Liver (tissue), 9 donors: Measurements from ENCODE around the gene RNF175. TPM values are rescaled to one million over a fixed set of nuclear protein-coding genes. Genes with fewer than 3 reads are reported as not detected.

Experiments used
- DNase-seq: peaks from one replicate; pipeline ENCODE4 v3.0.0-alpha.2; 2017; ENCODE audit warnings: low spot score
- H3K27ac ChIP-seq, 2 donors: one replicate each; pipeline ENCODE4 v1.7.0; 2013; ENCODE audit warnings: inconsistent platforms in 2 of 2, low read length in 2 of 2, control low read depth in 1 of 2, low read depth in 1 of 2, mild to moderate bottlenecking in 1 of 2
- H3K27me3 ChIP-seq, 4 donors: one replicate each; pipeline versions ENCODE4 v1.6.1 to v1.7.0; 2013; ENCODE audit warnings: low read length in 3 of 4, inconsistent platforms in 1 of 4, mild to moderate bottlenecking in 1 of 4, moderate library complexity in 1 of 4; ENCODE audit not compliant: control insufficient read depth in 4 of 4, insufficient read depth in 4 of 4
- H3K36me3 ChIP-seq, 4 donors: one replicate each; pipeline versions ENCODE4 v1.6.1 to v1.7.0; 2013; ENCODE audit warnings: low read length in 3 of 4, mild to moderate bottlenecking in 3 of 4, low read depth in 1 of 4, moderate library complexity in 1 of 4; ENCODE audit not compliant: control insufficient read depth in 4 of 4, insufficient read depth in 3 of 4
- H3K4me1 ChIP-seq, 4 donors: one replicate each; pipeline versions ENCODE4 v1.6.1 to v1.7.0; 2013; ENCODE audit warnings: low read length in 3 of 4, mild to moderate bottlenecking in 3 of 4, moderate library complexity in 1 of 4; ENCODE audit not compliant: control insufficient read depth in 4 of 4, insufficient read depth in 4 of 4
- H3K4me3 ChIP-seq, 3 donors: one replicate each; pipeline versions ENCODE4 v1.6.1 to v1.7.0; 2013; ENCODE audit warnings: low read length in 3 of 3, control low read depth in 1 of 3, low read depth in 1 of 3, mild to moderate bottlenecking in 1 of 3
- H3K9ac ChIP-seq, 2 donors: one replicate each; pipeline ENCODE4 v1.7.0; 2013; ENCODE audit warnings: low read length in 2 of 2, mild to moderate bottlenecking in 2 of 2, moderate library complexity in 2 of 2, control low read depth in 1 of 2, low read depth in 1 of 2
- H3K9me3 ChIP-seq, 4 donors: one replicate each; pipeline versions ENCODE4 v1.6.1 to v1.7.0; 2013; ENCODE audit warnings: low read length in 3 of 4; ENCODE audit not compliant: control insufficient read depth in 4 of 4
- EGR1 ChIP-seq, 2 donors: IDR thresholded peaks; 2 replicates each; pipeline ENCODE4 v1.6.1; 2016 to 2018; ENCODE audit warnings: antibody characterized with exemption in 2 of 2, low read depth in 2 of 2
- FOXA1 ChIP-seq: IDR thresholded peaks from 2 replicates; pipeline ENCODE4 v1.6.1; 2016; ENCODE audit warnings: antibody characterized with exemption
- FOXA2 ChIP-seq: IDR thresholded peaks from 2 replicates; pipeline ENCODE4 v1.6.1; 2016; ENCODE audit warnings: antibody characterized with exemption
- GABPA ChIP-seq, 2 donors: IDR thresholded peaks in 1 of 2; conservative IDR thresholded peaks in 1 of 2; 2 replicates each; pipeline ENCODE4 v1.6.1; 2016; ENCODE audit warnings: antibody characterized with exemption in 2 of 2, mild to moderate bottlenecking in 1 of 2, moderate library complexity in 1 of 2
- HNF4A ChIP-seq, 2 donors: conservative IDR thresholded peaks; 2 replicates each; pipeline ENCODE4 v1.6.1; 2016; ENCODE audit warnings: antibody characterized with exemption in 2 of 2, mild to moderate bottlenecking in 2 of 2
- HNF4G ChIP-seq: IDR thresholded peaks from 2 replicates; pipeline ENCODE4 v1.6.1; 2016; ENCODE audit warnings: antibody characterized with exemption
- JUND ChIP-seq, 2 donors: IDR thresholded peaks; 2 replicates each; pipeline ENCODE4 v1.6.1; 2016; ENCODE audit warnings: antibody characterized with exemption in 2 of 2
- NR2F2 ChIP-seq: IDR thresholded peaks from 2 replicates; pipeline ENCODE4 v1.6.1; 2016; ENCODE audit warnings: antibody characterized with exemption
- RAD21 ChIP-seq, 2 donors: IDR thresholded peaks; 2 replicates each; pipeline ENCODE4 v1.6.1; 2016; ENCODE audit warnings: antibody characterized with exemption in 2 of 2, mild to moderate bottlenecking in 2 of 2
- SP1 ChIP-seq: IDR thresholded peaks from 2 replicates; pipeline ENCODE4 v1.6.1; 2018; ENCODE audit warnings: antibody characterized with exemption, mild to moderate bottlenecking
- TAF1 ChIP-seq: conservative IDR thresholded peaks from 2 replicates; pipeline ENCODE4 v1.6.1; 2016; ENCODE audit warnings: antibody characterized with exemption, mild to moderate bottlenecking
- YY1 ChIP-seq: IDR thresholded peaks from 2 replicates; pipeline ENCODE4 v1.6.1; 2016; ENCODE audit warnings: antibody characterized with exemption, mild to moderate bottlenecking
- WGBS: extraction: QIAGEN DNeasy Blood & Tissue Kit; methylation state at CpG from one replicate; pipeline ENCODE4 v1.1.7; 2013; 5-methylcytosine and 5-hydroxymethylcytosine counted together
- polyA plus RNA-seq, 2 donors: library from polyadenylated mRNA; stranded (reverse) in 1 of 2; unstranded in 1 of 2; fragments of 200-250 nt in 1 of 2; fragments of >200 nt in 1 of 2; fragmentation: Nextera tagmentation in 1 of 2; extraction: Ambion mirVana in 1 of 2; gene quantifications; one replicate each; pipeline versions ENCODE4 v1.2.1 to v1.2.3, GENCODE V29; 2013 to 2015
- total RNA-seq, 2 donors: library from RNA; depleted of rRNA; stranded (reverse); fragments of >200 nt; gene quantifications; one replicate each; pipeline ENCODE4 v1.2.3, GENCODE V29; 2014
- TF ChIP-seq, protein P1 (sequence below): IDR thresholded peaks from 2 replicates; pipeline ENCODE4 v1.6.1; 2016; ENCODE audit warnings: antibody characterized with exemption
- TF ChIP-seq, protein P2 (sequence below): IDR thresholded peaks from 2 replicates; pipeline ENCODE4 v1.6.1; 2016; ENCODE audit warnings: antibody characterized with exemption
- TF ChIP-seq, protein P3 (sequence below): IDR thresholded peaks from 2 replicates; pipeline ENCODE4 v1.6.1; 2016; ENCODE audit warnings: antibody characterized with exemption, mild to moderate bottlenecking
- TF ChIP-seq, protein P4 (sequence below): fragments of 150-350 bp; IDR thresholded peaks from 2 replicates; pipeline ENCODE4 v1.5.1; 2017; ENCODE audit warnings: improper control_type of control experiment, low read depth, low read length; ENCODE audit not compliant: missing input control
- TF ChIP-seq, protein P5 (sequence below): IDR thresholded peaks from 2 replicates; pipeline ENCODE4 v1.6.1; 2016; ENCODE audit warnings: antibody characterized with exemption
- donor health status: healthy.
- donor health status: healthy.
- donor health status: healthy.
- donor health status: healthy.
- donor health status: healthy.

The RNF175 gene
- total and polyA plus RNA-seq, 4 donors: 0.08 to 0.65 (median 0.24) TPM; not detected in 1

DNA sequence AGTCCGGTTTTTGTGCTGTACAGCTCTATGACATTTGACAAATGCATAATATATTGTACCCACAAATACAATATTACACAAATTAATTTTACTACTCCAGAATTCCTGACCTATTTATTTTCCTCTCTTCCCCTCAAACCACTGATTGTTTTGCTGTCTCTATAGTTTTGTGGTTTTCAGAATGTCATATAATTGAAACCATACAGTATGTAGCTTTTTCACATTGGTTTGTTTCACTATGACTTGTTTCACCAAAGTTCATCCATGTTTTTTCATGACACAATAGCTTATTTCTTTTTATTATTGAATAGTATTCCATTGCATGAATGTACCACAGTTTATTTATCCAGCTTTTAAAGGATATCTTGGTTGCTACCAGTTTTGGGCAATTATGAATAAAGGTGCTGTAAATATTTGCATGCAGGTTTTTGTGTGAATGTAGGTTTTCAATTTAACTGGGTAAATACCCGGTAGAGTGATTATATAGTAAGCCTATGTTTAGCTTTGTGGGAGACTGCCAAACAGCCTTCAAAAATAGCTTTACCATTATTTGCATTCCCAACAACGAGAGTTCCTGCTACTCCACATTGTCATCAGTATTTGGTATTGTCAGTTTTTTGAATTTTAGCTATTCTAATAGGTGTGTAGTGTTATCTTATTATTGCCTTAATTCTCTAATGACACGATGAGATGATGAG, 25.9 kb downstream of the RNF175 start:
- H3K27ac ChIP-seq: no peak overlapping the region
- no peak overlapping the region for H3K9ac ChIP-seq
- DNase-seq: no peak
- TF ChIP-seq, protein P1, sequence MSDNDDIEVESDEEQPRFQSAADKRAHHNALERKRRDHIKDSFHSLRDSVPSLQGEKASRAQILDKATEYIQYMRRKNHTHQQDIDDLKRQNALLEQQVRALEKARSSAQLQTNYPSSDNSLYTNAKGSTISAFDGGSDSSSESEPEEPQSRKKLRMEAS: no peak
- no peaks in the 10 kb centered on the region for H3K9me3 ChIP-seq
- 78% methylated on average over 4 of the region's 4 CpGs for WGBS
- H3K36me3 ChIP-seq: no peaks in the 10 kb centered on the region
- no peaks in the 10 kb centered on the region for H3K27me3 ChIP-seq
- no peak overlapping the region for H3K4me3 ChIP-seq
- H3K4me1 ChIP-seq: no peaks in the 10 kb centered on the region

DNA sequence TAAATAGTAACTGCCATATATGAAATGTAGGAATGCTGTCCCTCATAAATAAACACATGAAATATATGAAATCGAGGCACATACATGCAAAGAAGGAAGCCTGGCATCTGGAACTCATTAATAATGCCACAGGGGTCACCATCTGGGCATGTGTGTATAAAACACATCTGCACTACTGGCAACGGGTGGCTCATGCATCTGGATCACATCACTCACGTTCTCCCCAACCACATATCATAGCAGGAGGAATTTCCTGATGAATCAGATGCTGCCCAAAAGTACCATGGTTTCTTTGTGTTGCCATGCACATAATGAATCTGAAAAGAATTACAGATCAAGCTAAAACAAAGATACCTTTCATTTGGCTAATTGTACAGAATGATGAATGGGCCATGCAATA, 28.6 kb downstream of the RNF175 start:
- Histone ChIP-seq H3K27me3 (no peaks in the 10 kb centered on the region), H3K36me3 (no peaks in the 10 kb centered on the region), H3K9me3 (no peaks in the 10 kb centered on the region), H3K27ac (no peak overlapping the region), H3K4me3 (no peak overlapping the region), H3K9ac (no peak overlapping the region), H3K4me1 (no peaks in the 10 kb centered on the region)
- 41% methylated on average over 3 of the region's 3 CpGs for WGBS
- TF ChIP-seq, protein P2, sequence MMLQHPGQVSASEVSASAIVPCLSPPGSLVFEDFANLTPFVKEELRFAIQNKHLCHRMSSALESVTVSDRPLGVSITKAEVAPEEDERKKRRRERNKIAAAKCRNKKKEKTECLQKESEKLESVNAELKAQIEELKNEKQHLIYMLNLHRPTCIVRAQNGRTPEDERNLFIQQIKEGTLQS: no peak
- no peak for TF ChIP-seq TAF1
- TF ChIP-seq, protein P3, sequence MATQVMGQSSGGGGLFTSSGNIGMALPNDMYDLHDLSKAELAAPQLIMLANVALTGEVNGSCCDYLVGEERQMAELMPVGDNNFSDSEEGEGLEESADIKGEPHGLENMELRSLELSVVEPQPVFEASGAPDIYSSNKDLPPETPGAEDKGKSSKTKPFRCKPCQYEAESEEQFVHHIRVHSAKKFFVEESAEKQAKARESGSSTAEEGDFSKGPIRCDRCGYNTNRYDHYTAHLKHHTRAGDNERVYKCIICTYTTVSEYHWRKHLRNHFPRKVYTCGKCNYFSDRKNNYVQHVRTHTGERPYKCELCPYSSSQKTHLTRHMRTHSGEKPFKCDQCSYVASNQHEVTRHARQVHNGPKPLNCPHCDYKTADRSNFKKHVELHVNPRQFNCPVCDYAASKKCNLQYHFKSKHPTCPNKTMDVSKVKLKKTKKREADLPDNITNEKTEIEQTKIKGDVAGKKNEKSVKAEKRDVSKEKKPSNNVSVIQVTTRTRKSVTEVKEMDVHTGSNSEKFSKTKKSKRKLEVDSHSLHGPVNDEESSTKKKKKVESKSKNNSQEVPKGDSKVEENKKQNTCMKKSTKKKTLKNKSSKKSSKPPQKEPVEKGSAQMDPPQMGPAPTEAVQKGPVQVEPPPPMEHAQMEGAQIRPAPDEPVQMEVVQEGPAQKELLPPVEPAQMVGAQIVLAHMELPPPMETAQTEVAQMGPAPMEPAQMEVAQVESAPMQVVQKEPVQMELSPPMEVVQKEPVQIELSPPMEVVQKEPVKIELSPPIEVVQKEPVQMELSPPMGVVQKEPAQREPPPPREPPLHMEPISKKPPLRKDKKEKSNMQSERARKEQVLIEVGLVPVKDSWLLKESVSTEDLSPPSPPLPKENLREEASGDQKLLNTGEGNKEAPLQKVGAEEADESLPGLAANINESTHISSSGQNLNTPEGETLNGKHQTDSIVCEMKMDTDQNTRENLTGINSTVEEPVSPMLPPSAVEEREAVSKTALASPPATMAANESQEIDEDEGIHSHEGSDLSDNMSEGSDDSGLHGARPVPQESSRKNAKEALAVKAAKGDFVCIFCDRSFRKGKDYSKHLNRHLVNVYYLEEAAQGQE: no peak
- DNase-seq: no peak

DNA sequence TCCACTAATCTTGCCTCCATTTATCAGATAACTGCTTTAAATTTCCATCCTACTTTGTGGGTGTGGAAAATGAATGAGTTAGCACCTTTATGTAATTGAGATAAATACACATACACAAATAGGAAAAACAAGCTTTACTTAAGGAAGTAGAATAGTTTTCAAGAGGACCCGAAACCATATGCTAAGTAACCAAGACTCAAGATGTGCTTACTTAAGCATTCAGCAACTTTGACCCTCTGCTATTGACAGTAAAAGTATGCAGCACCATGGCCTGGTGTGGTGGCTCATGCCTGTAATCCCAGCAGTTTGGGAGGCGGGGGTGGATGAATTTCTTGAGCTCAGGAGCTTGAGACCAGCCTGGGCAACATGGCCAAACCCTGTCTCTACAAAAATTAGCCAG, 29.9 kb downstream of the RNF175 start:
- Histone ChIP-seq H3K27ac (no peak overlapping the region), H3K4me1 (peaks cover 3 to 10% (median 7%) of the 10 kb centered on the region in 4 donors), H3K27me3 (no peaks in the 10 kb centered on the region), H3K9ac (no peak overlapping the region), H3K4me3 (no peak overlapping the region), H3K36me3 (no peaks in the 10 kb centered on the region), H3K9me3 (no peaks in the 10 kb centered on the region)
- 89% methylated on average over 2 of the region's 2 CpGs for WGBS
- DNase-seq: no peak
- TF ChIP-seq NR2F2: no peak
- no peak for TF ChIP-seq GABPA (IDR thresholded peaks at IDR 0.05 in 1 of 2, conservative IDR thresholded peaks at IDR 0.05 in 1 of 2)
- TF ChIP-seq, protein P4, sequence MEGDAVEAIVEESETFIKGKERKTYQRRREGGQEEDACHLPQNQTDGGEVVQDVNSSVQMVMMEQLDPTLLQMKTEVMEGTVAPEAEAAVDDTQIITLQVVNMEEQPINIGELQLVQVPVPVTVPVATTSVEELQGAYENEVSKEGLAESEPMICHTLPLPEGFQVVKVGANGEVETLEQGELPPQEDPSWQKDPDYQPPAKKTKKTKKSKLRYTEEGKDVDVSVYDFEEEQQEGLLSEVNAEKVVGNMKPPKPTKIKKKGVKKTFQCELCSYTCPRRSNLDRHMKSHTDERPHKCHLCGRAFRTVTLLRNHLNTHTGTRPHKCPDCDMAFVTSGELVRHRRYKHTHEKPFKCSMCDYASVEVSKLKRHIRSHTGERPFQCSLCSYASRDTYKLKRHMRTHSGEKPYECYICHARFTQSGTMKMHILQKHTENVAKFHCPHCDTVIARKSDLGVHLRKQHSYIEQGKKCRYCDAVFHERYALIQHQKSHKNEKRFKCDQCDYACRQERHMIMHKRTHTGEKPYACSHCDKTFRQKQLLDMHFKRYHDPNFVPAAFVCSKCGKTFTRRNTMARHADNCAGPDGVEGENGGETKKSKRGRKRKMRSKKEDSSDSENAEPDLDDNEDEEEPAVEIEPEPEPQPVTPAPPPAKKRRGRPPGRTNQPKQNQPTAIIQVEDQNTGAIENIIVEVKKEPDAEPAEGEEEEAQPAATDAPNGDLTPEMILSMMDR: no peak
- no peak for TF ChIP-seq SP1
- TF ChIP-seq, protein P5, sequence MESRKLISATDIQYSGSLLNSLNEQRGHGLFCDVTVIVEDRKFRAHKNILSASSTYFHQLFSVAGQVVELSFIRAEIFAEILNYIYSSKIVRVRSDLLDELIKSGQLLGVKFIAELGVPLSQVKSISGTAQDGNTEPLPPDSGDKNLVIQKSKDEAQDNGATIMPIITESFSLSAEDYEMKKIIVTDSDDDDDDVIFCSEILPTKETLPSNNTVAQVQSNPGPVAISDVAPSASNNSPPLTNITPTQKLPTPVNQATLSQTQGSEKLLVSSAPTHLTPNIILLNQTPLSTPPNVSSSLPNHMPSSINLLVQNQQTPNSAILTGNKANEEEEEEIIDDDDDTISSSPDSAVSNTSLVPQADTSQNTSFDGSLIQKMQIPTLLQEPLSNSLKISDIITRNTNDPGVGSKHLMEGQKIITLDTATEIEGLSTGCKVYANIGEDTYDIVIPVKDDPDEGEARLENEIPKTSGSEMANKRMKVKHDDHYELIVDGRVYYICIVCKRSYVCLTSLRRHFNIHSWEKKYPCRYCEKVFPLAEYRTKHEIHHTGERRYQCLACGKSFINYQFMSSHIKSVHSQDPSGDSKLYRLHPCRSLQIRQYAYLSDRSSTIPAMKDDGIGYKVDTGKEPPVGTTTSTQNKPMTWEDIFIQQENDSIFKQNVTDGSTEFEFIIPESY: no peak
- no peak for TF ChIP-seq EGR1 (IDR thresholded peaks at IDR 0.05; ENCODE audit: low read depth in 2 of 2)
- TF ChIP-seq, protein P1: no peak
- no peak for TF ChIP-seq JUND (IDR thresholded peaks at IDR 0.05)
- TF ChIP-seq TAF1: no peak
- TF ChIP-seq RAD21 (IDR thresholded peaks at IDR 0.05): no peak
- no peak for TF ChIP-seq HNF4G
- TF ChIP-seq HNF4A (conservative IDR thresholded peaks at IDR 0.05): no peak
- no peak for TF ChIP-seq FOXA2
- no peak for TF ChIP-seq FOXA1
- no peak for TF ChIP-seq YY1
